HEK293 (cell line): Measurements from ENCODE around the gene CDC14B.
A peak's percentile ranks its signal among the peaks of the same experiment; 100 is the strongest.

ENCODE experiments used
- CTCF ChIP-seq: fragments of 450-650 bp; formaldehyde crosslinking; IDR thresholded peaks from 2 replicates; pipeline ENCODE4 v1.5.1; 2016; ENCODE audit warnings: missing biosample characterization, missing genetic modification characterization
- YY1 ChIP-seq: fragments of 450-650 bp; formaldehyde crosslinking; IDR thresholded peaks from 2 replicates; pipeline ENCODE4 v1.5.1; 2018; ENCODE audit warnings: missing biosample characterization, missing genetic modification characterization
- ZBTB26 ChIP-seq: fragments of 450-650 bp; formaldehyde crosslinking; optimal IDR thresholded peaks from 2 replicates; pipeline ENCODE3; 2016; ENCODE audit warnings: missing biosample characterization, mild to moderate bottlenecking, missing genetic modification characterization
- ZNF654 ChIP-seq: fragments of 450-650 bp; formaldehyde crosslinking; IDR thresholded peaks from 2 replicates; pipeline ENCODE4 v1.5.1; 2016; ENCODE audit warnings: low read depth, missing biosample characterization, missing genetic modification characterization
- TF ChIP-seq, protein P1 (sequence below): fragments of 450-650 bp; formaldehyde crosslinking; IDR thresholded peaks from 2 replicates; pipeline ENCODE4 v1.5.1; 2016; ENCODE audit warnings: missing biosample characterization, missing genetic modification characterization

DNA sequence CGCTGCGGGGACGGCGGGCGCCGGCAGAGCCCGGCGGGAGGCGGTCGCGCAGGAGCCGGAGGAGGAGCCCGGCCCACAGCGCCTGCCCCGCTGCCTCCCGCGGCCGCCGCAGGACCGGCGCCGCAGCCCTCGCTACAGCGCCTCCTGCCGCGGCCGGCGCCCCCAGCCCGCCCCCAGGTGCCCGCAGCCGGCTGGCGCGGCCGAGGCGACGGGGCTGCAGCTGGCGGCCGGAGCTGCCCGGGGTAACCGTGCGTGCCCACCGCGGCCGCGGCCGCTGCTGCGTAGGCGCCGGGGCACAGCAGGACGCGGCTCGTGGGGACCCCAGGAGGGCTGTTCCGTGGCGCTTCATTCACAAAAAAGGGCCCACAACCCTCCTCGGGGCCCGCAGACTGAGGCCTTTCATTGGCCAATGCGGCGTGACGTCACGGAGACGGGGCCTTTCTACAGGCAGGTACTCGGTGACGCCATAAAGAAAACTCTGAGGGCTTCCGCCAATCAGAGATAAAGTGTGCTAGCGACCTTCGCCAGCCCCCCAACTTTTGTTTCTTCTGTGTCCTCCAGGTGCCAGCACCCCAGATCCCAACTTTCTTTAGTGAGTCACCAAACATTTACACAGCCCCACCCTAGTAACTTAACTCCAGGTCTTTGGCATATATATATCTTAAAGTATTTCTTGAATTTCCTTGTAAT is at the start of gene CDC14B:
- TF ChIP-seq ZNF654 (tag by site-specific recombination) (no peak), YY1 (tag by site-specific recombination) (no peak), CTCF (tag by site-specific recombination) (no peak), ZBTB26 (tag by site-specific recombination) (peak; percentile 11)
- TF ChIP-seq, protein P1, sequence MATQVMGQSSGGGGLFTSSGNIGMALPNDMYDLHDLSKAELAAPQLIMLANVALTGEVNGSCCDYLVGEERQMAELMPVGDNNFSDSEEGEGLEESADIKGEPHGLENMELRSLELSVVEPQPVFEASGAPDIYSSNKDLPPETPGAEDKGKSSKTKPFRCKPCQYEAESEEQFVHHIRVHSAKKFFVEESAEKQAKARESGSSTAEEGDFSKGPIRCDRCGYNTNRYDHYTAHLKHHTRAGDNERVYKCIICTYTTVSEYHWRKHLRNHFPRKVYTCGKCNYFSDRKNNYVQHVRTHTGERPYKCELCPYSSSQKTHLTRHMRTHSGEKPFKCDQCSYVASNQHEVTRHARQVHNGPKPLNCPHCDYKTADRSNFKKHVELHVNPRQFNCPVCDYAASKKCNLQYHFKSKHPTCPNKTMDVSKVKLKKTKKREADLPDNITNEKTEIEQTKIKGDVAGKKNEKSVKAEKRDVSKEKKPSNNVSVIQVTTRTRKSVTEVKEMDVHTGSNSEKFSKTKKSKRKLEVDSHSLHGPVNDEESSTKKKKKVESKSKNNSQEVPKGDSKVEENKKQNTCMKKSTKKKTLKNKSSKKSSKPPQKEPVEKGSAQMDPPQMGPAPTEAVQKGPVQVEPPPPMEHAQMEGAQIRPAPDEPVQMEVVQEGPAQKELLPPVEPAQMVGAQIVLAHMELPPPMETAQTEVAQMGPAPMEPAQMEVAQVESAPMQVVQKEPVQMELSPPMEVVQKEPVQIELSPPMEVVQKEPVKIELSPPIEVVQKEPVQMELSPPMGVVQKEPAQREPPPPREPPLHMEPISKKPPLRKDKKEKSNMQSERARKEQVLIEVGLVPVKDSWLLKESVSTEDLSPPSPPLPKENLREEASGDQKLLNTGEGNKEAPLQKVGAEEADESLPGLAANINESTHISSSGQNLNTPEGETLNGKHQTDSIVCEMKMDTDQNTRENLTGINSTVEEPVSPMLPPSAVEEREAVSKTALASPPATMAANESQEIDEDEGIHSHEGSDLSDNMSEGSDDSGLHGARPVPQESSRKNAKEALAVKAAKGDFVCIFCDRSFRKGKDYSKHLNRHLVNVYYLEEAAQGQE (tag by site-specific recombination), result no peak
